GM12865 (cell line): Measurements from ENCODE around the gene ACTR6.

Experiments
- DNase-seq: peaks from one replicate; pipeline ENCODE4 v3.0.0; 2010; ENCODE audit warnings: low read depth
- H3K4me3 ChIP-seq: 2 replicates; pipeline ENCODE4 v1.5.1; 2011; ENCODE audit warnings: mild to moderate bottlenecking, low read depth, low read length, control low read depth
- CTCF ChIP-seq: IDR thresholded peaks from 2 replicates; pipeline ENCODE4 v1.5.1; 2011; ENCODE audit warnings: low read length, control low read depth, low read depth, inconsistent platforms; ENCODE audit not compliant: insufficient read depth; ENCODE audit errors: missing control alignments

ACTR6 gene

GRCh38 chr12:100208834-100209233 is 8.2 kb downstream of the ACTR6 start:
- no peak overlapping the region for H3K4me3 ChIP-seq
- no peak for DNase-seq
- no peak for TF ChIP-seq CTCF

GRCh38 chr12:100211698-100212097 is 11.1 kb downstream of the ACTR6 start:
- no peak overlapping the region for H3K4me3 ChIP-seq
- DNase-seq, result no peak
- TF ChIP-seq CTCF, result no peak

GRCh38 chr12:100213016-100213891 is 12.6 kb downstream of the ACTR6 start:
- no peak for TF ChIP-seq CTCF
- DNase-seq, result no peak
- H3K4me3 ChIP-seq, result no peak overlapping the region

- no peak overlapping the region for H3K4me3 ChIP-seq
- no peak for TF ChIP-seq CTCF
- DNase-seq, result no peak
These were observed 13.9 kb downstream of the ACTR6 start for GRCh38 chr12:100214518-100214917.

GRCh38 chr12:100215209-100215608 is 14.6 kb downstream of the ACTR6 start:
- no peak overlapping the region for H3K4me3 ChIP-seq
- no peak for DNase-seq
- no peak for TF ChIP-seq CTCF

GRCh38 chr12:100216337-100216736 is 15.7 kb downstream of the ACTR6 start:
- no peak for DNase-seq
- no peak overlapping the region for H3K4me3 ChIP-seq
- no peak for TF ChIP-seq CTCF

- no peak for TF ChIP-seq CTCF
- DNase-seq, result no peak
- no peak overlapping the region for H3K4me3 ChIP-seq
These were observed 18.9 kb downstream of the ACTR6 start for GRCh38 chr12:100219328-100220109.
